A172 (cell line): ENCODE measurements around the gene PPL. TPM values are rescaled to one million over a fixed set of nuclear protein-coding genes. Genes with fewer than 3 reads are reported as not detected.
"Not testable (repeated sequence)": the region's sequence is repeated elsewhere in the genome, so short reads cannot be mapped to it uniquely, and the experiment has no call there.

Experiments
- DNase-seq: peaks from one replicate; pipeline ENCODE4 v3.0.0-alpha.2; 2015; ENCODE audit warnings: low spot score
- total RNA-seq: library from RNA; depleted of rRNA; stranded (reverse); fragments of >200 nt; shearing (Covaris generic); gene quantifications from 2 replicates; pipeline ENCODE4 v1.2.3, GENCODE V29; 2014; rRNA removed

PPL gene, protein sequence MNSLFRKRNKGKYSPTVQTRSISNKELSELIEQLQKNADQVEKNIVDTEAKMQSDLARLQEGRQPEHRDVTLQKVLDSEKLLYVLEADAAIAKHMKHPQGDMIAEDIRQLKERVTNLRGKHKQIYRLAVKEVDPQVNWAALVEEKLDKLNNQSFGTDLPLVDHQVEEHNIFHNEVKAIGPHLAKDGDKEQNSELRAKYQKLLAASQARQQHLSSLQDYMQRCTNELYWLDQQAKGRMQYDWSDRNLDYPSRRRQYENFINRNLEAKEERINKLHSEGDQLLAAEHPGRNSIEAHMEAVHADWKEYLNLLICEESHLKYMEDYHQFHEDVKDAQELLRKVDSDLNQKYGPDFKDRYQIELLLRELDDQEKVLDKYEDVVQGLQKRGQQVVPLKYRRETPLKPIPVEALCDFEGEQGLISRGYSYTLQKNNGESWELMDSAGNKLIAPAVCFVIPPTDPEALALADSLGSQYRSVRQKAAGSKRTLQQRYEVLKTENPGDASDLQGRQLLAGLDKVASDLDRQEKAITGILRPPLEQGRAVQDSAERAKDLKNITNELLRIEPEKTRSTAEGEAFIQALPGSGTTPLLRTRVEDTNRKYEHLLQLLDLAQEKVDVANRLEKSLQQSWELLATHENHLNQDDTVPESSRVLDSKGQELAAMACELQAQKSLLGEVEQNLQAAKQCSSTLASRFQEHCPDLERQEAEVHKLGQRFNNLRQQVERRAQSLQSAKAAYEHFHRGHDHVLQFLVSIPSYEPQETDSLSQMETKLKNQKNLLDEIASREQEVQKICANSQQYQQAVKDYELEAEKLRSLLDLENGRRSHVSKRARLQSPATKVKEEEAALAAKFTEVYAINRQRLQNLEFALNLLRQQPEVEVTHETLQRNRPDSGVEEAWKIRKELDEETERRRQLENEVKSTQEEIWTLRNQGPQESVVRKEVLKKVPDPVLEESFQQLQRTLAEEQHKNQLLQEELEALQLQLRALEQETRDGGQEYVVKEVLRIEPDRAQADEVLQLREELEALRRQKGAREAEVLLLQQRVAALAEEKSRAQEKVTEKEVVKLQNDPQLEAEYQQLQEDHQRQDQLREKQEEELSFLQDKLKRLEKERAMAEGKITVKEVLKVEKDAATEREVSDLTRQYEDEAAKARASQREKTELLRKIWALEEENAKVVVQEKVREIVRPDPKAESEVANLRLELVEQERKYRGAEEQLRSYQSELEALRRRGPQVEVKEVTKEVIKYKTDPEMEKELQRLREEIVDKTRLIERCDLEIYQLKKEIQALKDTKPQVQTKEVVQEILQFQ (N-terminal part only)
- total RNA-seq = 0.81 and 2.0 TPM in 2 replicates

DNA sequence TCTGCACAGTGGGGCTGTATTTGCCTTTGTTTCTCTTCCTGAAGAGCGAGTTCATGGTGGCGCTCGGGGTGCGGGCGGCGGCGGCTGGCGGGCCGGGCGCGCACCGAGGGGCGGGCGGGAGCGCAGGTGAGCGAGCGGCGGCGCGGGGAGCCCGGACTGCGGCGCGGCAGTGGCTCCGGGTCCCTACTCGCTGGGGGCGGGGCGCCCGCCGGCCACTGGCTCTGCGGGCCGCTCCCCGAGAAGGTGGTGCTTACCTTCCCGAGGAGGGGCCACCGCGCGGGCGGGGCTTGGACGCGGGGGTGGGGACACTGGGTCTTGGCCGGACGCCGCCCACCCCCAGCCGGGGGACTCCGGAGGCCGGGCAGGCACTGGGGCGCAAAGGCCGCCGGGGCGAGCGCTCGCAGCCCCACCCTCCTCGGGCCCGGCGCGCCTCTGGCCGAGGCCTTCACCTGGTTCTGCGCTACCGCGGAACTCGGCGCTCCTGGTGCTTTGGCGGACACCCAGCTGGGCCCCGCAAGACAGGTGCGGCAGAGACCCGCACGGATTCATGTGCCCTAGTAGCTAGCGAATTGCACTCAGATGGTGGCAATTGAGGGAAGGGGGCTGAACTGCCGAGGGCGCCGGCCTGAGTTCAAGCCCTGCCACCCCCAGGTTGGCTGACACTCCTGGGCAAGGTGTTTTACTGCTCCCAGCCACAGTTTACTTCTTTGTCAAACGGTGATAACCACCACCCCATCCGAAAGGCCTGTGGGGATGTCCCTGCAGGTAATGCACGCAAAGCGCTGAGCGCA lies at the start of gene PPL:
Gene PPL, minus strand, starts transcription at position 158 of the 791 bp plus-strand sequence. Its CDS starts 103 bp downstream, at position 55.
- no peak for DNase-seq

DNA sequence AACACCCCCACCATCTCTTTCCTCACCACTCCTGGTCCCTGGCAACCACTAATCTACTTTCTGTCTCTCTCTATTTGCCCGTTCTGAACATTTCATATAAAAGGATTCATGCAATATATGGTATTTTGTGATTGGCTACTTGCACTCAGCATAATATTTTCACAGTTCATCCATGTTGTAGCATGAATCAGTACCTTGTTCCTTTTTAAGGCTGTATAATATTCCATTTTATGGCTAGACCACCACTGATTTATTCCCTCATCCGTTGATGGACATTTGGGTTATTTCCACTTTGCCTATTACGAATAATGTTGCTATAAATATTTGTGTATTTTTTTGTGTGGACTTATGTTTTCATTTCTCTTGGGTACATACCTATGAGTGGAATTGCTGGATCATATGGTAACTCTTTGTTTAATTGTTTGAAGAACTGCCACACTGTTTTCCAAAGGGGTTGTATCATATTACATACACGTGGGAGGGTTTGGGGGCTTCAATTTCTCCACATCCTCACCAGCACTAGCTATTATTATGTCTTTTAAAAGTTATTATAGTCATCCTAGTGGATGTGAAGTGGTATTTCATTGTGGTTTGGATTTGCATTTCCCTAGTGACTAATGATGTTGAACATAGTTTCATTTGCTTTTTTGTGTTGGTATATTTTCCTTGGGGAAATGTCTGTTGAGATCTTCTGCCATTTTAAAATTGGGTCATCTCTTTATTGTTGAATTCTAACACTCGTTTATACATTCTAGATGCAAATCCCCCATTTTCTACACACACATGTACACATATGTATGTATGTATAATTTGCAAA lies 47.4 kb upstream of the PPL start:
- peak; percentile 16 for DNase-seq

DNA sequence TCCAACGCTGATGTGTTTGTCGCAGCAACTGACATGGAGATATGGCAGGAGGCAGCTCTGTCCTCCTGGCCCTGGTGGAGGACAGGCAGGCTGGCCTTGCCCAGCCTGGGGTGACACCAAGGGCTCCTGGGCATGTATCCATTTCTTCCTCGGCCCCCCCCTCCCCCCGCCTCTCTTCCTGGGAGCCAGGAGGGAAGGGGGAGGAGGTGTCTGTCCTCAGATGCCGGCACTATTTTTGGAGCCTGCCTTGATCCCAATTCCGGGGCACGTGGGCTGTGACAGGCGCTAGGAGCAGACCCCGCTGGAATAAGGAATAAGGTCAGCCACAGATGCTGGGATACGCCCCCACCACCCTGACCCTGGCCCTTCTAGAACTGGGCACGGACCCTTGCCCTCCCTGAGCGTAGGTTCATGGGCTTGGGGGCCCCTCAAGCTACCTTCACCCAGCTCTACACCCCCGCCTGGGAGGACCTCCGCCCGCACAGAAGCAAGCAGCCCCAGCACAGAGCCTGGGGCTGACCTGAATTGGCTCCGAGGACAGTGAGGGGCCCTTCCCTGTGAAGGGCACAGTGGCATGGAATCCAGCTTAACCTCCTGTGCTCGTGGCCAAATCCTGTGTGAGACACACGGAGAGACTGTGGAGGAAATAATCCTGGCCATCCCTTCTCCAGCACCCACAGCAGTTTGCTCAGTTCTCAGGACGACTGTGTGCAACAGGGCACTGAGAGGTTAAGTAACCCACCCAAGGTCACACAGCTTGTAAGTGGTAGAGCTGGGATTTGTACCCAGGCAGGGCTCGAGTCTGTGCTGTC lies 45.3 kb upstream of the PPL start:
- no peak for DNase-seq

DNA sequence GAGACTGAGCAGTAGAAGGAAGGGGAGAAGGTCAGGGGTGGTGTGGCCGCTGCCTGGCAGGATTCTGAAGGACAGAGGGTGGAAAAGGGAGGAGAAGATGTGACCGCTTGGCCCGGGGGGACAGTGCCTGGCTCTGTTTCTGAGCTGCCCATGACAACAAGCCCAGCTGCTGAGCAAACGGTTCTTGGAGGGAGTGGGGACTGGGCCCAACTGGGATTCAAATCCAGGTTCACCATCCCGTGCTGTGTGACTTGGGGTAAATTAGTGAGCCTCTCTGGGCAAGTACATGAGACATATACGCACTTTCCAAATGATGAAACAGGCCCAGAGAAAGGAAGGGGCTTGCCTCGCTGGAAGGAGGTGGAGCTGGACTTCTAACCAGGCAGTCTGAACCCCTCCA lies 44.5 kb upstream of the PPL start:
- DNase-seq = no peak

DNA sequence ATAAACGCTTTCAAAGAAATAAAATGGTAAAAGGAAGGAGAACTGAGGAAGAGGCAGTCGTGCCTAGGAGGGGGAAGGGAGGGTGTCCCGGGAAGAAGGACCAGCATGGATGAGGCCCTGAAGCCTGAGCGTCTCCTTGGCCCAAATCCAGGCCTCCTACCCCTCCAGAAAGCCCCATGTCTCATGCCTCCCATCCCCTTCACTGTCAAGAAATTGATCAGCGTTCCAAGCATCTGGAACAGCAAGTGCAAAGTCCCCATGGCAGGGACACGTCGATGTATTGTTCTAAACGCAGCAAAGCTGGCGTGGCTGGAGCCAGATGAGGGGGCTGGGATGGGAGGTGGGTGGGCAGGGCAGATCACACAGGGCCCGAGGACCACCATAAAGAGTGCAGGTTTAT lies 43.7 kb upstream of the PPL start:
- DNase-seq = no peak

DNA sequence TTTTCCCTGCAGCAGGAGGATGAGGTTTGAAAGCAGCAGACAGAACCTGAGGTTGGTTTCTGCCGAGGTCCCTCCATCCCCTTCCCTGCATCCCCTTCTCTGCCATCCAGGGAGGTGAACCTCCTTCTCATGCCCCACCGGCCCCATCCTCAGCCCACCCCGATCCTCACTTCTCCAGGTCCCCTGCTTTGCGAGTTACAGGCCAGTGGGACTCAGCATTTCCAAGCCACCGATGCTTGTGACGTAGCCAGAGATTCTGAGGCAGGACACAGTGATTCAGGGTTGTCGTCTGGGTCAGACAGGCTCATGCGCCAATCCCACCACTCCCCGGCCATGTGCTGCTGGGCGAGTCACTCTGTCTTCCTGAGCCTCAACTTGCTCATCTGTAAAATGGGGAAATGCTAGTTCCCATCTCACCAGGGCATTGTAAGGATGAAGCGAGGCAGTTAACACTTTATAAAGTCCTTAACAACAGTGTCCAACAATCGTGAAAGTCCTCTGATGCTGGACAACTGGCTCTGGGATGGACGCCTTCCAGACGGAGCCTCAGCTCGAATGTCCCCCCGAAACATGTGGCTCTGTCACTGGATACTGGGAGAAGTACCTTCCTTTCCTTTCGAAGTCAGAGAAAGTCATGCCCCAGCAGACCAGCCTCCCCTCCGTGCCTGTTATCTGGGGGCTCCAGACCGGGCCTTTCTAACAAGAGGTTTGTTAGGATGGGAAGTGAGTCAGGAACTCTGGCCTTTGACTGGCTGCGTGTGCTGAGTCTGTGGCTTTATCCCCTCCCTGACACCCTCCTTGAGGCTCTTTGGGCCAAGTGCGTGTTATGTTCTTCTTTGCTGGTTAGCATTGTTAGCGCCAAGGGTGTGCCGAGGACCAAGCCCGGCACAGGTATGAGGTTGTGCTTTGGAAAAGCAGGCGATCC lies 43.0 kb upstream of the PPL start:
- DNase-seq = no peak

DNA sequence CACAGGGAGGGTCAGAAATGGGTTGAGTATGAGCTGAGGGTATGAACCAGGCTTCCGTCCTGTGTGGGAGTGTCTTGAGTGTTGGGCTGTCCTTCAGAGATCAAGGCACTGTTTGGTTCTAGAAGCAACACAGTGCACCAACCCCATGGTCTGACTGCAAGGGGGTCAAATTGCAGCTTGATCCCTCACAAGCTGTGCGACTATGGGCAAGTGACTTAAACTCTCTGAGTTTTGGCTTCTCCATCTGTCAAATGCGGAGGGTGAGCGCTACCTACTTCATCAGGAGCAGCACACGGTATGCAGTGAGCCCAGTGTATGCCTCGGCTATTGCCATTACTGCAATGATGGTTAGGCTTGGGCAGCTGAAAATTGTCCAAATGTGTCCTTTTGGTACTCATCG lies 42.2 kb upstream of the PPL start:
- DNase-seq = no peak

DNA sequence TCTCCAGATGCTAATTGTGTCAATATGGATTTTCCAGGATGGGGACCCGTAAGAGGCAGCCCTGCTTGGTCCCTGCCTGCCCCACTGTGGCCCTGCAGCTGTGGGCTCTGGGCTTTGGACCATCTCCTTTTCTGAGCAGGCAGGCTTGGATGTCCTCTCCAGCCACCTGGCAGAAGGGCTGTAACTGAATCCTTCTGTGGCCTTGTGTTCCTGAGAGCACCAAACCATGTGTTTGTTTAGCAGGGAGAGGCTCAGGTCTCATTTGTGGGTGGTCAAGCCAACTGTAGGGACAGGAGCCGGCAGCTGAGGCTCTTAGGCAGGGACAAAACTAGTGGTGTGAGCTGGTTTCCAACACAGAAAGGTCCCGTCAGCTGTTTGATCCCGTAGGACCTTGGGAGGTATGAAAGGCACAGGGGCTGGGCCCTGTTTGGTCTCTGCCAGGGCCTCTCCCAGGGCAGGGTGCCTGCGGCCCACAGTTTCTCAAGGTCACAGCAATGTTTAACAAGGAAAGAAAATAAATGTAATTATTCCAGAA lies 39.7 kb upstream of the PPL start:
- no peak for DNase-seq

DNA sequence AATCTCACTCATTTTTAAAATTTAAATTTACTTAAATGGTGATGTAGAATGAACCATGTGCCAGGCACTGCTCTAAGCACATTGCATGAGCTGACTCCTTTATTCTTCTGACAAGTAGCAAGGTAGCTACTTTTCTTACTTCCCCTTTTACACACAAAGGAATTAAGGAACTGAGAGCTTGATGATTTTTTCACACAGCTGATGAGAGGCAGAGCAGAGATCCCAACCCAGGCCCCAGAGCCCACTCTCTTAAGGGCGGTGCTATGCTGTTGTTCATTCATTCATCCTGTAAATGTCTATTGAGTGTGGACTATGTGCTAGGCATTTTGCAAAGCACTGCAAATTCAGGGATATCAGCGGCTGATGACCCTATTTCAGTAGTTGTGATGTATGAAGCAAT lies 39.1 kb upstream of the PPL start:
- DNase-seq = no peak

DNA sequence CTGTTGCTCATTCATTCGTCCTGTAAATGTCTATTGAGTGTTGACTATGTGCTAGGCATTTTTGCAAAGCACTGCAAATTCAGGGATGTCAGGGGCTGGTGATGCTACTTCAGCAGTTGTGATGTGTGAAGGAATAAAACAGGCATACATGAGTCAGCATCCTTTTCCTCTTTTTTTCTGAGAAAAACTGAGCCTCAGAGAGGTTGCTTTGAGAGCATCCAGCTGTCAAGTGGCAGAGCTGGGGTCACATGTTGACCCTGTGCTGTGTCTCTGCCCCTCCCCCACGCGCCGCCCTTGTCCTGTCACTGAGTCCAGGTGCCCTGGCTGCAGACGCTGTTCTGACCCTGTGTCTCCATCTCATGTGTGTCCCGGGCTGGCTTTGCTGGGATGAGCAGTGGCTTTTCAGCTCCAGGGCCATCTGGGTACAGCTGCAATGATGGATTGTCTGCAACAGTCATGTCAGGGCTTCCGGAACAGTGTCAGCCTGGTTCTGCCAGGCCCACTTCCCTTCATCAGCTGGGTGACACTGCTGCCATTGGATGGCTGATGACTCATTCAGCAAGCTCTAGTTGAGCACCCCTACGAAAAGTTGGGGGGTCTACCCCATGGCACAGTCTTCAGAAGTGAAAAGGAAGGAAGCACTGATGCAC lies 36.1 kb upstream of the PPL start:
- DNase-seq = no peak

DNA sequence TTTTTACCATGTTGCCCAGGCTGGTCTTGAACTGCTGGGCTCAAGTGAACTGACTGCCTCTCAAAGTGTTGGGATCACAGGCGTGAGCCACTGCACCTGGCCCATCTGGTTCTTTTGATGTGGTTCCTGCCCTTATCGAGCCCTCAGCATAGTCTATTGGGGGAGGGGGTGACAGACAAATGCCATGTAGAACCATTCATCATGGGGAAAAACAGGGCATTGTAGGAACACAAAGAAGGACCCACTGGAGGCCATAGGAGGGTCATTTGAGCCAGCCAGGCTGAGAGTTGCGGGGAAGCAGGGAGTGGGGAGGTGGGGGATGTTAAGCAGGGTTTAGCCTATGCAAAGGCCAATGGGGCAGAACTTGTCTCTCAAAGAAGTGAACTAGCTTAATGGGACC lies 33.1 kb upstream of the PPL start:
- DNase-seq = no peak

DNA sequence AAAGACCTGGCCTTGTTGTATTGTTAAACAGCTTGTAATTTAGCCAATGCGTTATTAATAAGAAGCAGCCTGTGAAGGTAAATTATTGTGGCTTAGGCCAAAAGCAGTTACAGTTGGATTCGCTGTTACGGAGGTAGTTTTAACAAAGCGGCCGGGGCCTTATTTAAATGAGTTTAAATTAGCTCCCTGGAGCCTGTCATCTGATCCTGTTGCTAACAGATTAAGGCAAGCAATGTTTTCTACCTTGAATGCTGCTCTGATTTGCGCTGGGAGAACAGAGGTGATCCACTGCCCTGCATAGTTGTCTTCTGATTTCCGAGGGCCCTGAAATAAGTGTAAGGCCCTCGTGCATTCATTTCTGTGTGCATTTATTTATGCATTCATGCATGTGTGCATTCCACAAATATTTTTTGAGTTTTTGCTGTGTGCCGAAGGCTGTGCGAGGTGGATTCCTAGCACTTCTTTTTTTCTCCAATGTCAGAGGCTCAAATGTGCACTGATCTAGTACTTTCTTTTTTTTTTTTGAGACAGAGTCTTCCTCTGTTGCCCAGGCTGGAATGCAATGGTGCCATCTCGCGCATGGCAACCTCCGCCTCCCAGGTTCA lies 32.0 kb upstream of the PPL start:
- no peak for DNase-seq

DNA sequence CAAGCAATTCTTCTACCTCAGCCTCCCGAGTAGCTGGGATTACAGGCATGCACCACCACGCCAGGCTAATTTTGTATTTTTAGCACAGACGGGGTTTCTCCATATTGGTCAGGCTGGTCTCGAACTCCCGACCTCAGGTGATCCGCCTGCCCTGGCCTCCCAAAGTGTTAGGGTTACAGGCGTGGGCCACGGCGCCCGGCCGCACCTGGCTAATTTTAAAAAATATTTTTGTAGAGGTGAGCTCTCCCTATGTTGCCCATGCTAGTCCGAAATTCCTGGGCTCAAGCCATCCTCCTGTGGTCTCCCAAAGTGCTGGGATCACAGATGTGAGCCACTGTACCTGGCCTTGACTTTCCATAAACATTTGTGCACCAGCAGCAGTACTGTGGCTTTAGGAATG lies 31.3 kb upstream of the PPL start:
- not testable (repeated sequence) for DNase-seq

DNA sequence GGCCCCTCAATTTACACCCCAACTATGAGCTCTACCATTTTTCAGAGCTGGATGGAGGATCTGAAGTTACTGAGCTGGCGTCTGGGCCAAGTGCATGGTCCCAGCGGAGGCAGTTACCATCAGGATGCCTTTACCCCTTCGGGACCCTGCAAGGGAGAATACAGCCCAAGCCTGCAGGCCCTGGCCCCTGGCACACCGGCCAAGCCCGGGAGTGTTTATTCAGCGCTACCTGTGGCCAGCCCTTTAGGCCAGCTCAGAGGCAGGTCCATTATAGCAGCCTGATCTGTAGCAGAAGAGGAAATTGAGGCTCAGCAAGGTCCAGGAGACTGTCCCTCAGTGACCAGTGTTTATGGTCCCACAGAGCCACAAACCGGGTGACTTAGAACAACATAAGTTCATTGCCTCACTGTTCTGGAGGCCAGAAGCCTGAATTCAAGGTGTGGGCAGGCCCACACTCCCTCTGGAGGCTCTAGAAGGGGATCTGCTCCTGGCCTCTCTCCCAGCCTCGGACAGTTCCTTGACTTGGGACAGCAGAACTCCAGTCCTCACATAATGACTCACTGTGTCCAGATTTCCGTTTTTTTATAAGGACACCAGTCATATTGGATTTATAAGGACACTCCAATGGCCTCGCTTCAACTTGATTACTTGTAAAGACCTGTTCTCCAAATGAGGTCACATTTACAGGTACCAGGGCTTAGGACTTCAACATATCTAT lies 29.9 kb upstream of the PPL start:
- DNase-seq = no peak

DNA sequence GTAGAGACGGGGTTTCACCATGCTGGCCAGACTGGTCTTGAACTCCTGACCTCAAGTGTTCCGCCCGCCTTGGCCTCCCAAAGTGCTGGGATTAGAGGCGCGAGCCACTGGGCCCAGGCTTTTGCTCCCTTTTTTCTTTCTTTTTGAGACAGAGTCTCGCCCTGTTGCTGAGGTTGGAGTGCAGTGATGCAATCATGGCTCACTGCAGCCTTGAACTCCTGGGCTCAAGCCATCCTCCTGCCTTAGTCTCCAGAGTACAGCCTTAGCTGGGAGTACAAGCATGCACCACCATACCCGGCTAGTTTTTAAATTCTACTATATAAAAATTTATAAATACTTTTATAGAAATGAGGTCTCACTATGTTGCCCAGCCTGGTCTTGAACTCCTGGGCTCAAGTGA lies 26.6 kb upstream of the PPL start:
- not testable (repeated sequence) for DNase-seq

DNA sequence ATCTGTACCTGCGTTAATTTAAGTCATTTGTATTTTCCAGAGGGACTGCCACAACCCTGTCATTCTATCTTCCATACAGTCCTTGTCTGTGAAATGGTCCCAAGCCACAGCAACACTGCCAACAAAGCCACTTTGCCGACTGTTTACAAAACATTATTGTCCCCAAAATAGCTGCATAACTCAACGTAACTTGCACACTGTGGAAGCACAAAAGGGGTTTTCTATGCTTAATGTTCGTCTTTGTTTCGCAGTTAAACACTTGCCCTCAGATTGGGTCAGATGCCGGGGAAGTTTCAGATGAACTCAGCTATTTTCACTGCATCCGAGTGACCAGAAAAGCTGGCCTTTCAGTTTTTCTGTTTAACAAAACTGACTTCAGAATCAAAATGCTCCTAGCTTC lies 25.8 kb upstream of the PPL start:
- DNase-seq = no peak
